T-helper 1 cell (primary cell): ENCODE results near the gene GSTT2B.
A peak's percentile ranks its signal among the peaks of the same experiment; 100 is the strongest.
"Not testable (repeated sequence)": the region's sequence is repeated elsewhere in the genome, so short reads cannot be mapped to it uniquely, and the experiment has no call there.

ENCODE experiments used
- DNase-seq, 5 donors: peaks; one replicate each; pipeline ENCODE4 v3.0.0-alpha.2; 2012 to 2020
- total RNA-seq, 4 donors: gene quantifications; one replicate each; lab custom pipeline; 2026; lab: John Stamatoyannopoulos, UW

GSTT2B gene
- 0 reads per million in 4 donors for total RNA-seq

- not testable (repeated sequence) for DNase-seq
Observed at GRCh38 chr22:23961084-23961771, at the start of gene GSTT2B. TSS of gene GSTT2B (minus strand) at chr22:23961195. CDS start at chr22:23961131, 64 bp downstream.

DNA sequence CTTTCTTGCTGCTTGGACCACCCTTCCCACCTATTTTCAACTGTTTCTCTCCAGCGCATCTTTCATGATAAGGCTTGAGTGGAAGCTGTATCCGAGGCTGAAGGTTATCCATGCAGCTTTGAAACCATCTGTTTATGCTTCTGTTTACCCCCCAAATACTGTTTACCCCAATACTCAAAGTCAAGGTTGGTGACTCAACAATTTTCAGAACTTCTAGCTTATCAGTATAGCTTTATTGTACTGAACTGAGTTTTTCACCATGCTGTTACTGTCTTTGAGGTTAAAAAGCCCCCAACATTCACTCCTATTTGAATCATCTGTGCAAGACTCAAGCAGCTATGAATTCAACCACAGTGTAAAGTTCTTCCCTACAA lies 49.0 kb upstream of the GSTT2B start:
- DNase-seq, result no peak

DNA sequence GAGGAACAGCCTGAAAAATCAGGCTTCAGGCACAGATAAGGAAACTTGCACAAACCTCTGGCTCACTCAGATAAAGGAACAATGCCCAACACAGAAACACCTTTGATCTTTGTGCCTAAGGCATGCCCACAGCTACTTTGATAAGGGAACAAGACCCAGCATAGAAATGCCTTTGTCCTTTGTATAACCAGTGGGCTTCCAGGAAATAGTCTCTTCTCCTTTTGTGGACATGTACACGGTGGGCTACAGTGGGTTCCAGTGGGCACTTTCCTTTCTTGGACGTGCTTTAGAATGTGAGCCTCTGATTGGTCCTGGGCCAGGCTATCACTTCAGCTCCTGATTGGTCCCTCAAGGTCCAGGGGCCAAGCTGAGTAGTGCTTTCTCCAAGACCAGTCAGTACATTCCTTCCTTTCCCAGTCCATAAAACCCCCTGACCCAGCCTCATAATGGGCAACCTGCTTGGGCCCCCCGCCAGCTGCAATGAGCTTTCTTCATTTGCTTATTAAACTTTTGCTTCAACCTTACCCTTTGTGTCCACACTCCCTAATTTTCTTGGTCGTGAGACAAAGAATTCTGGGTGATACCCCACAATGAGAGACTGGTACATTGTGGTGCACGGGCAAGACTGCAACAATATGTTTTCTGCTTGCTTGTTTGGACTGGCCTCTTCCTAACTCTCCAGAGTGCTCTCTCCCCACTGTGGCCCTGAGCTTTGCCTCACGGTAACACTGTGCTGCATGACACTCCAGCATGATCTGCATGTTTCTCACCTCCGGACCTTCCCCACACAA lies 48.4 kb upstream of the GSTT2B start:
- DNase-seq, result no peak

- no peak for DNase-seq
Observed at GRCh38 chr22:24008381-24009226, 47.6 kb upstream of the GSTT2B start.

GRCh38 chr22:24008022-24008283 lies 47.0 kb upstream of the GSTT2B start:
- DNase-seq, result no peak

GRCh38 chr22:24007253-24008021 lies 46.4 kb upstream of the GSTT2B start:
- no peak for DNase-seq

GRCh38 chr22:24006914-24007214 lies 45.9 kb upstream of the GSTT2B start:
- DNase-seq, result no peak

- DNase-seq, result no peak
Observed at GRCh38 chr22:24006207-24006913, 45.4 kb upstream of the GSTT2B start.

- no peak for DNase-seq
Observed at GRCh38 chr22:24005201-24005600, 44.2 kb upstream of the GSTT2B start, which contains the start of gene GSTT4. TSS of gene GSTT4 (minus strand) at chr22:24005453. CDS start at chr22:24005356, 97 bp downstream.

- no peak for DNase-seq
Observed at GRCh38 chr22:24003887-24004286, 42.9 kb upstream of the GSTT2B start.

- no peak for DNase-seq
Observed at GRCh38 chr22:24002851-24003250, 41.9 kb upstream of the GSTT2B start.

GRCh38 chr22:24002272-24002671 lies 41.3 kb upstream of the GSTT2B start:
- no peak for DNase-seq

- DNase-seq, result no peak
Observed at GRCh38 chr22:24001314-24001713, 40.3 kb upstream of the GSTT2B start.

DNA sequence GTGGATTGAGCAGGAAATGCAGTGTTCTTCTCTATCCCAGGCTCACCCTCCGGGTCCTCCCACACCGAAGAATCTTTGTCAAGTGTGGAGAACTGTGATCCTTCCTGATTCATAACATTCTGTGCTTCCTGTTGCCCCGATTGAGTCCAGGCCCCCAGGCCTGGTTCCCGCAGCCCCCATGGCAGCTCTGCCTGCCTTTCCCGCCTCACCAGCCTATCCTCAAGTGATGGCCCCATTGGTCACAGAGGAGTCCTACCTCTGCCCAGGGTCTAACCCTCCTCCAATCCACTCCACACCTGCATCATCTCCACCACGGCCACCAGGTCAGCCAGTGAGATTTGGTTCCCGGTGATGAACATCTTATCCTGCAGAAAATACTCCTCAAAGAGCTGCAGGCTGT lies 38.8 kb upstream of the GSTT2B start:
- not testable (repeated sequence) for DNase-seq

GRCh38 chr22:23997092-23997491 lies 36.1 kb upstream of the GSTT2B start:
- no peak for DNase-seq

GRCh38 chr22:23993581-23994177 lies 32.7 kb upstream of the GSTT2B start:
- DNase-seq, result not testable (repeated sequence)

GRCh38 chr22:23993080-23993479 lies 32.1 kb upstream of the GSTT2B start:
- DNase-seq, result not testable (repeated sequence)

DNA sequence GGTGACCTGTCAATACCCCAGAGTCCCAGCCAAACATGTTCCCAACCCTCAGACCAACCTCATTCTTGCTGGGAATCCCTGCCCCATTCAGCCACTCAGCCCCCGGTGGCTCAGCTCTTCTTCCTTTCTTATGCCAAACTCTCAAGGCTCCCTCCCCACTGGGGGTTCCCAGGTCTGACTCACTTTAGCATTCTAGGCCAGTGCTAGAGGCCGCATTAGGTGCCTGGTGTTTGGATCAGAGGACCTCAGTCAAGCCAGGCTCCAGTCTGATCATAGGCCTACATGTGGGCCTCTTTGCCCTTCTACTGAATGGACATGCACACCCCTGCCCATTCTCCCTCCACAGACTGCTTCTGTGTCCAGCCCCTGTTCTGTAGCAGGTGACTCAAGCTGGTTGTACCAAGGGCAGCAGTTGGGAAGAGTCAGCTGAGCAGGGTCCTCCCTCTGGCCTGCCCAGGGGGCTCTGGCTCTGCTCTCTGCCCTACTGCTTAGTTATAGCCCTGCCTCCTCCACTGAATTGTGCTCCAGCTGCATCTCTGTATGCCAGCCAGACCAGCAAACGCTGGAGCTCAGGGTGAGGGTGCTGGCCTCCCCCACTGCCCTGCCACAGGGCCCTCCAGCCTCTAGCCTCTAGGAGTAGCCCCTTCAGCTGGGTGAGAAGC lies 28.7 kb upstream of the GSTT2B start:
- peak in 1 of 5 donors; percentile 0 for DNase-seq

- not testable (repeated sequence) for DNase-seq
Observed at GRCh38 chr22:23986538-23987178, 25.7 kb upstream of the GSTT2B start.

- peak in 1 of 5 donors; percentile 0 for DNase-seq
Observed at GRCh38 chr22:23986089-23986488, 25.1 kb upstream of the GSTT2B start.
